Loucy (cell line): ENCODE measurements around the gene FRRS1L.

Experiments used
- H2AFZ ChIP-seq: fragments of 200-600 bp; sonication (generic); 2 replicates; pipeline ENCODE4 v1.6.0; 2016; ENCODE audit warnings: antibody characterized with exemption, mild to moderate bottlenecking, low read length, moderate library complexity
- H3F3A ChIP-seq: fragments of 200-600 bp; 2 replicates; pipeline ENCODE4 v1.6.0; 2016; ENCODE audit warnings: antibody characterized with exemption, low read depth, mild to moderate bottlenecking
- H3K27me3 ChIP-seq: fragments of 200-600 bp; sonication (generic); 2 replicates; pipeline ENCODE4 v1.6.1; 2014; ENCODE audit warnings: low read length, mild to moderate bottlenecking; ENCODE audit not compliant: insufficient read depth, poor library complexity, severe bottlenecking
- H3K36me3 ChIP-seq: fragments of 200-600 bp; sonication (generic); 2 replicates; pipeline ENCODE4 v1.6.1; 2016; ENCODE audit warnings: low read length; ENCODE audit not compliant: insufficient read depth
- H3K4me1 ChIP-seq: fragments of 200-600 bp; sonication (generic); 2 replicates; pipeline ENCODE4 v1.5.1; 2014; ENCODE audit warnings: low read length, mild to moderate bottlenecking; ENCODE audit not compliant: insufficient read depth, poor library complexity, severe bottlenecking
- H3K4me2 ChIP-seq: fragments of 200-600 bp; sonication (generic); 2 replicates; pipeline ENCODE4 v1.6.0; 2014; ENCODE audit warnings: antibody characterized with exemption, low read length, low read depth, mild to moderate bottlenecking; ENCODE audit not compliant: poor library complexity, severe bottlenecking
- H3K4me3 ChIP-seq: fragments of 200-600 bp; sonication (generic); 2 replicates; pipeline ENCODE4 v1.5.1; 2014; ENCODE audit warnings: low read length, mild to moderate bottlenecking, mixed read lengths; ENCODE audit not compliant: poor library complexity, severe bottlenecking
- H3K79me2 ChIP-seq: fragments of 200-600 bp; sonication (generic); 2 replicates; pipeline ENCODE4 v1.6.1; 2014; ENCODE audit warnings: low read length; ENCODE audit not compliant: insufficient read depth
- H3K9ac ChIP-seq: fragments of 200-600 bp; sonication (generic); 2 replicates; pipeline ENCODE4 v1.6.0; 2014; ENCODE audit warnings: mild to moderate bottlenecking, low read depth, low read length, moderate library complexity; ENCODE audit not compliant: poor library complexity, severe bottlenecking
- H3K9me2 ChIP-seq: fragments of 200-600 bp; sonication (generic); replicated peaks from 2 replicates; pipeline ENCODE4 v1.6.1; 2016; ENCODE audit warnings: low read depth, low read length, mixed read lengths
- H3K9me3 ChIP-seq: fragments of 200-600 bp; sonication (generic); 2 replicates; pipeline ENCODE4 v1.6.1; 2014; ENCODE audit warnings: mild to moderate bottlenecking, antibody characterized with exemption, low read length, low read depth; ENCODE audit not compliant: insufficient read depth
- H4K20me1 ChIP-seq: fragments of 200-600 bp; sonication (generic); 2 replicates; pipeline ENCODE4 v1.6.0; 2014; ENCODE audit warnings: antibody characterized with exemption, low read length, mild to moderate bottlenecking; ENCODE audit not compliant: insufficient read depth, poor library complexity, severe bottlenecking
- CTCF ChIP-seq: fragments of 200-600 bp; sonication (generic); conservative IDR thresholded peaks from 2 replicates; pipeline ENCODE4 v1.5.1; 2014; ENCODE audit warnings: mild to moderate bottlenecking, antibody characterized with exemption, low read length
- EZH2phosphoT487 ChIP-seq: fragments of 200-600 bp; IDR thresholded peaks from 2 replicates; pipeline ENCODE4 v1.6.1; 2018; ENCODE audit warnings: antibody characterized with exemption, mild to moderate bottlenecking, moderate library complexity, borderline replicate concordance

FRRS1L gene

GRCh38 chr9:109119439-109120203 is 47.4 kb downstream of the FRRS1L start, which contains the start of gene TMEM245:
Gene TMEM245, minus strand, starts transcription at chr9:109119947. Its CDS starts 34 bp downstream, at chr9:109119913.
- Histone ChIP-seq H3K4me2 (peak within 1 kb of the TSS; percentile 87), H3K79me2 (peaks cover 51% of the 10 kb centered on the region), H3K4me3 (peak within 1 kb of the TSS; percentile 98), H3K9me2 (no peaks in the 10 kb centered on the region), H2AFZ (peak within 1 kb of the TSS; percentile 98), H3F3A (no peaks in the 10 kb centered on the region), H4K20me1 (peaks cover 47% of the 10 kb centered on the region), H3K4me1 (peaks cover 40% of the 10 kb centered on the region), H3K9me3 (no peaks in the 10 kb centered on the region), H3K9ac (peak within 1 kb of the TSS; percentile 82), H3K27me3 (no peaks in the 10 kb centered on the region), H3K36me3 (no peaks in the 10 kb centered on the region)
- TF ChIP-seq CTCF (no peak), EZH2phosphoT487 (no peak)

- no peaks in the 10 kb centered on the region for H3F3A ChIP-seq
- peak overlapping the region; percentile 98 for H3K4me3 ChIP-seq
- H3K9me2 ChIP-seq = no peaks in the 10 kb centered on the region
- peaks cover 54% of the 10 kb centered on the region for H4K20me1 ChIP-seq
- peak overlapping the region; percentile 47; the same call in 1 of the 2 replicates for H2AFZ ChIP-seq
- peak overlapping the region; percentile 82 for H3K9ac ChIP-seq
- H3K4me1 ChIP-seq = peaks cover 47% of the 10 kb centered on the region
- no peaks in the 10 kb centered on the region for H3K36me3 ChIP-seq
- H3K27me3 ChIP-seq = no peaks in the 10 kb centered on the region
- H3K79me2 ChIP-seq = peaks cover 58% of the 10 kb centered on the region
- H3K4me2 ChIP-seq = peak overlapping the region; percentile 87
- no peak for TF ChIP-seq EZH2phosphoT487
- no peak for TF ChIP-seq CTCF
- H3K9me3 ChIP-seq = no peaks in the 10 kb centered on the region
These were observed 48.1 kb downstream of the FRRS1L start for GRCh38 chr9:109118808-109119438.

- H4K20me1 ChIP-seq = peaks cover 61% of the 10 kb centered on the region
- peaks cover 66% of the 10 kb centered on the region for H3K79me2 ChIP-seq
- no peaks in the 10 kb centered on the region for H3K36me3 ChIP-seq
- H3K27me3 ChIP-seq = no peaks in the 10 kb centered on the region
- no peaks in the 10 kb centered on the region for H3K9me3 ChIP-seq
- peak overlapping the region; percentile 98 for H3K4me3 ChIP-seq
- peak overlapping the region; percentile 87 for H3K4me2 ChIP-seq
- no peaks in the 10 kb centered on the region for H3K9me2 ChIP-seq
- TF ChIP-seq EZH2phosphoT487 = no peak
- TF ChIP-seq CTCF = no peak
- no peaks in the 10 kb centered on the region for H3F3A ChIP-seq
- peaks cover 51% of the 10 kb centered on the region for H3K4me1 ChIP-seq
- no peak overlapping the region for H2AFZ ChIP-seq
- peak overlapping the region; percentile 82 for H3K9ac ChIP-seq
These were observed 48.9 kb downstream of the FRRS1L start for GRCh38 chr9:109117856-109118807.
